ENCODE results near the gene ATXN1. TPM values are rescaled to one million over a fixed set of nuclear protein-coding genes. Genes with fewer than 3 reads are reported as not detected.

Gene ATXN1
- total RNA-seq, 1 experiment from 2014 or later: 8.1 TPM

GRCh38 chr6:16752206-16752866 lies 8.9 kb downstream of the ATXN1 start:
- ChIA-PET POLR2A (no interaction called here), CTCF (no interaction called here)
- no peak overlapping the region for H3K4me3 Mint-ChIP-seq
- DNase-seq (ENCODE audit: low spot score) (no peak), ATAC-seq (no peak)
- H3K27ac Mint-ChIP-seq: no peak overlapping the region
- no peaks in the 10 kb centered on the region for H3K9me3 Mint-ChIP-seq
- H3K4me1 Mint-ChIP-seq: peaks cover 39% of the 10 kb centered on the region
- H3K36me3 Mint-ChIP-seq: no peaks in the 10 kb centered on the region
- no peak for TF ChIP-seq JUN (CRISPR knock-in tag; IDR thresholded peaks at IDR 0.05)
- peak; percentile 78 for TF ChIP-seq GABPB1 (CRISPR knock-in tag; IDR thresholded peaks at IDR 0.05)
- no peaks in the 10 kb centered on the region for H3K27me3 Mint-ChIP-seq (ENCODE audit: low read depth)

GRCh38 chr6:16751251-16751946 lies 9.9 kb downstream of the ATXN1 start:
- ChIA-PET CTCF (no interaction called here), POLR2A (no interaction called here)
- Mint-ChIP-seq H3K4me3 (no peak overlapping the region), H3K9me3 (no peaks in the 10 kb centered on the region), H3K27ac (no peak overlapping the region), H3K36me3 (no peaks in the 10 kb centered on the region), H3K4me1 (peaks cover 30% of the 10 kb centered on the region), H3K27me3 (ENCODE audit: low read depth) (no peaks in the 10 kb centered on the region)
- DNase-seq (ENCODE audit: low spot score): no peak
- no peak for TF ChIP-seq JUN (CRISPR knock-in tag; IDR thresholded peaks at IDR 0.05)
- TF ChIP-seq PRDM15 (CRISPR knock-in tag; IDR thresholded peaks at IDR 0.05): peak; percentile 33; the same call in 1 of the 2 replicates
- no peak for ATAC-seq

GRCh38 chr6:16750566-16750965 lies 10.7 kb downstream of the ATXN1 start:
- DNase-seq (ENCODE audit: low spot score): no peak
- no peaks in the 10 kb centered on the region for H3K36me3 Mint-ChIP-seq
- no peaks in the 10 kb centered on the region for H3K27me3 Mint-ChIP-seq (ENCODE audit: low read depth)
- H3K4me3 Mint-ChIP-seq: no peak overlapping the region
- no peak overlapping the region for H3K27ac Mint-ChIP-seq
- ChIA-PET CTCF (interaction anchor here (1.1 to 1.5 kb wide), 2 partner anchors 13 to 69 kb away, joined by 3 to 6 read pairs; no protein-coding TSS in a partner anchor), POLR2A (no interaction called here)
- H3K4me1 Mint-ChIP-seq: peaks cover 37% of the 10 kb centered on the region
- no peaks in the 10 kb centered on the region for H3K9me3 Mint-ChIP-seq
- ATAC-seq: no peak
- no peak for TF ChIP-seq ARID4B (CRISPR knock-in tag; IDR thresholded peaks at IDR 0.05; ENCODE audit: borderline replicate concordance)
- TF ChIP-seq PREB (CRISPR knock-in tag; IDR thresholded peaks at IDR 0.05; ENCODE audit: borderline replicate concordance): no peak
- TF ChIP-seq FOXP1 (CRISPR knock-in tag; IDR thresholded peaks at IDR 0.05; ENCODE audit: borderline replicate concordance): no peak
- TF ChIP-seq FOXJ3 (CRISPR knock-in tag; IDR thresholded peaks at IDR 0.05; ENCODE audit: borderline replicate concordance): no peak
- no peak for TF ChIP-seq HMGA2 (CRISPR knock-in tag; IDR thresholded peaks at IDR 0.05)
- TF ChIP-seq MYBL2 (CRISPR knock-in tag; IDR thresholded peaks at IDR 0.05): no peak
- no peak for TF ChIP-seq HMGXB4 (CRISPR knock-in tag; IDR thresholded peaks at IDR 0.05)
- TF ChIP-seq FOXK1 (CRISPR knock-in tag; IDR thresholded peaks at IDR 0.05): no peak
- no peak for TF ChIP-seq MXD4 (CRISPR knock-in tag; IDR thresholded peaks at IDR 0.05; ENCODE audit: borderline replicate concordance)
- no peak for TF ChIP-seq ZNF512 (CRISPR knock-in tag; IDR thresholded peaks at IDR 0.05; ENCODE audit: borderline replicate concordance)
- no peak for TF ChIP-seq ZSCAN18 (CRISPR knock-in tag; IDR thresholded peaks at IDR 0.05)
- TF ChIP-seq ATF3 (CRISPR knock-in tag; conservative IDR thresholded peaks at IDR 0.05): no peak

Measured in WTC11 (cell line).